Measurements from ENCODE around the gene ADAMTS14.

- TF ChIP-seq ZNF274 (IDR thresholded peaks at IDR 0.05; ENCODE audit: low read depth, low read length) (no peak), YY1 (IDR thresholded peaks at IDR 0.05; ENCODE audit: insufficient read depth, insufficient read length) (no peak), SUZ12 (IDR thresholded peaks at IDR 0.05; ENCODE audit: extremely low read depth, insufficient read depth, insufficient read length) (no peak)
Observed at GRCh38 chr10:70676511-70676910, 4.2 kb downstream of the ADAMTS14 start.

Data from NT2/D1 (cell line).